Activated CD8-positive, alpha-beta T cell treated with anti-CD3 and anti-CD28 coated beads for 36 hours (primary cell): ENCODE results near the gene ORAI1. TPM values are rescaled to one million over a fixed set of nuclear protein-coding genes. Genes with fewer than 3 reads are reported as not detected.
"Not testable (repeated sequence)": the region's sequence is repeated elsewhere in the genome, so short reads cannot be mapped to it uniquely, and the experiment has no call there.

Experiments used
- ATAC-seq: fragments of 200-7000 bp; cut with Tn5 transposase; one replicate; pipeline ENCODE4 v1.10.0; 2021; ENCODE audit warnings: mild to moderate bottlenecking, moderate library complexity
- CTCF ChIA-PET: fragments of 350-600 bp; sonication (Branson Sonifier 250); formaldehyde crosslinking; loops from one replicate; lab custom pipeline; 2021; ENCODE audit warnings: antibody characterized with exemption; lab: Charles Lee
- POLR2A ChIA-PET: fragments of 350-600 bp; sonication (Branson Sonifier 250); formaldehyde crosslinking; loops from one replicate; lab custom pipeline; 2021; ENCODE audit warnings: antibody characterized with exemption; lab: Charles Lee
- DNase-seq: peaks from one replicate; pipeline ENCODE4 v3.0.0-alpha.2; 2020
- H3K27ac Mint-ChIP-seq: one replicate; pipeline ENCODE4 v1.8.0; 2021; ENCODE audit warnings: mild to moderate bottlenecking, mixed read lengths
- H3K27me3 Mint-ChIP-seq: one replicate; pipeline ENCODE4 v1.8.0; 2021; ENCODE audit warnings: mixed read lengths
- H3K36me3 Mint-ChIP-seq: one replicate; pipeline ENCODE4 v1.8.0; 2021; ENCODE audit warnings: low read depth, mixed read lengths
- H3K4me1 Mint-ChIP-seq: one replicate; pipeline ENCODE4 v1.8.0; 2021; ENCODE audit warnings: low read depth, mixed read lengths
- H3K4me3 Mint-ChIP-seq: one replicate; pipeline ENCODE4 v1.8.0; 2021; ENCODE audit warnings: mild to moderate bottlenecking, moderate library complexity, mixed read lengths
- H3K9me3 Mint-ChIP-seq: one replicate; pipeline ENCODE4 v1.8.0; 2021; ENCODE audit warnings: mixed read lengths
- CTCF ChIP-seq: fragments of 200-600 bp; IDR thresholded peaks from one replicate; pipeline ENCODE4 v1.8.0; 2022; ENCODE audit warnings: antibody characterized with exemption, mild to moderate bottlenecking
- intact Hi-C: fragments of 100-400 bp; cut with micrococcal nuclease; formaldehyde crosslinking; loops from one replicate; pipeline ENCODE4 v1.10.0; 2022
- total RNA-seq, 2 experiments: library from RNA; stranded (reverse); gene quantifications; one replicate each; pipeline ENCODE4 v1.2.3, GENCODE V29; 2021

Gene ORAI1
- total RNA-seq, 2 experiments from 2014 or later: 37.0 to 38.1 TPM

GRCh38 chr12:121663610-121663929 is 37.2 kb downstream of the ORAI1 start:
- intact Hi-C loops: no loop called here
- Mint-ChIP-seq H3K4me1 (peaks cover 61% of the 10 kb centered on the region), H3K36me3 (peaks cover 19% of the 10 kb centered on the region), H3K4me3 (peak overlapping the region; percentile 94), H3K27ac (peak overlapping the region; percentile 97), H3K9me3 (no peaks in the 10 kb centered on the region), H3K27me3 (no peaks in the 10 kb centered on the region)
- ATAC-seq (no peak), DNase-seq (no peak)
- ChIA-PET CTCF (no interaction called here), POLR2A (interaction anchor here (1.0 to 1.5 kb wide), 2 partner anchors 12 to 36 kb away, joined by 3 to 14 read pairs; partner anchors contain the start of gene ORAI1)
- TF ChIP-seq CTCF: no peak

GRCh38 chr12:121666829-121667228 is 40.5 kb downstream of the ORAI1 start:
- H3K4me3 Mint-ChIP-seq, intact Hi-C loops, ATAC-seq, H3K9me3 Mint-ChIP-seq, H3K27me3 Mint-ChIP-seq, DNase-seq: not testable (repeated sequence)
- CTCF ChIA-PET: interaction anchor here (0.9 to 6.5 kb wide), 2 partner anchors 40 to 114 kb away, joined by 4 to 76 read pairs; partner anchors contain the start of gene ORAI1
- Mint-ChIP-seq H3K36me3 (peaks cover 19% of the 10 kb centered on the region), H3K4me1 (peaks cover 48% of the 10 kb centered on the region), H3K27ac (peak overlapping the region; percentile 38)
- POLR2A ChIA-PET: interaction anchor here (1.4 kb wide), 1 partner anchor 39 kb away, joined by 4 read pairs; no protein-coding TSS in a partner anchor

- DNase-seq: peak; percentile 81
- peak; percentile 80 for TF ChIP-seq CTCF
- ChIA-PET CTCF (interaction anchor here (0.6 to 6.5 kb wide), 37 partner anchors 8 to 226 kb away, joined by 3 to 76 read pairs (median 5); partner anchors contain the start of gene ORAI1), POLR2A (interaction anchor here (0.6 to 2.8 kb wide), 11 partner anchors 9 to 193 kb away, joined by 3 to 19 read pairs (median 3); partner anchors contain the start of gene ORAI1)
- H3K4me3 Mint-ChIP-seq: no peak overlapping the region
- no peak for ATAC-seq
- peak overlapping the region; percentile 2 for H3K27ac Mint-ChIP-seq
- peaks cover 17% of the 10 kb centered on the region for H3K36me3 Mint-ChIP-seq
- H3K9me3 Mint-ChIP-seq: no peaks in the 10 kb centered on the region
- peaks cover 48% of the 10 kb centered on the region for H3K4me1 Mint-ChIP-seq
- no peaks in the 10 kb centered on the region for H3K27me3 Mint-ChIP-seq
- intact Hi-C loops: no loop called here
Measured at GRCh38 chr12:121668750-121669520, 42.6 kb downstream of the ORAI1 start.

- Mint-ChIP-seq H3K9me3 (no peaks in the 10 kb centered on the region), H3K27me3 (no peaks in the 10 kb centered on the region), H3K36me3 (peaks cover 11% of the 10 kb centered on the region), H3K4me1 (peaks cover 45% of the 10 kb centered on the region), H3K4me3 (no peak within 1 kb of the TSS), H3K27ac (peak within 1 kb of the TSS; percentile 2)
- intact Hi-C loops: no loop called here
- POLR2A ChIA-PET: interaction anchor here (0.5 to 2.8 kb wide), 9 partner anchors 9 to 220 kb away, joined by 3 to 19 read pairs (median 4); partner anchors contain the start of gene ORAI1
- CTCF ChIA-PET: interaction anchor here (0.9 to 6.5 kb wide), 18 partner anchors 10 to 226 kb away, joined by 3 to 76 read pairs (median 9); partner anchors contain the start of gene ORAI1
- ATAC-seq: no peak
- DNase-seq: no peak
- no peak for TF ChIP-seq CTCF
Measured at GRCh38 chr12:121669521-121669900, 43.2 kb downstream of the ORAI1 start, which contains the start of gene MORN3. TSS of gene MORN3 (minus strand) at chr12:121669654. CDS start at chr12:121669483, 171 bp downstream.

- POLR2A ChIA-PET: interaction anchor here (0.6 to 2.0 kb wide), 8 partner anchors 15 to 115 kb away, joined by 3 to 25 read pairs (median 4); partner anchors contain the start of gene ORAI1
- DNase-seq (no peak), ATAC-seq (no peak)
- CTCF ChIA-PET: interaction anchor here (0.8 to 6.5 kb wide), 5 partner anchors 9 to 121 kb away, joined by 3 to 76 read pairs (median 11); partner anchors contain the start of gene ORAI1
- Mint-ChIP-seq H3K27me3 (no peaks in the 10 kb centered on the region), H3K27ac (peak overlapping the region; percentile 96), H3K36me3 (no peaks in the 10 kb centered on the region), H3K4me1 (peaks cover 32% of the 10 kb centered on the region), H3K9me3 (no peaks in the 10 kb centered on the region), H3K4me3 (peak overlapping the region; percentile 81)
- intact Hi-C loops: loop anchor here (5.0 kb wide), 1 partner anchor 46 kb away; the partner anchor contains the start of gene ORAI1
- TF ChIP-seq CTCF: no peak
Measured at GRCh38 chr12:121673013-121673511, 46.7 kb downstream of the ORAI1 start.
